GM12878 (cell line): Measurements from ENCODE around the gene ASMTL. TPM values are rescaled to one million over a fixed set of nuclear protein-coding genes. Genes with fewer than 3 reads are reported as not detected.

ENCODE experiments used
- ATAC-seq: fragments of 200-7000 bp; cut with Tn5 transposase; 3 replicates; pipeline ENCODE4 v1.9.1; 2020; ENCODE audit warnings: mild to moderate bottlenecking, moderate library complexity
- BruUV-seq: library from RNA; stranded (reverse); fragments of 400-500 nt; replicated peaks from 2 replicates; lab custom pipeline; 2021; lab: Mats Ljungman, UMichigan
- CTCF ChIA-PET: fragments of 300-600 bp; sonication (Branson Sonifier 250); formaldehyde crosslinking; extraction: SDS; loops from one replicate; lab custom pipeline; 2021; ENCODE audit warnings: inconsistent platforms; lab: Yijun Ruan, JAX
- POLR2A ChIA-PET: fragments of 350-600 bp; formaldehyde crosslinking; extraction: SDS; loops from one replicate; lab custom pipeline; 2021; ENCODE audit warnings: inconsistent platforms; lab: Charles Lee
- RAD21 ChIA-PET: fragments of 300-600 bp; sonication (Branson Sonifier 250); formaldehyde crosslinking; loops from one replicate; lab custom pipeline; 2023; ENCODE audit warnings: antibody characterized with exemption; ENCODE audit not compliant: unreplicated experiment; lab: Charles Lee
- SMC1A ChIA-PET: fragments of 300-600 bp; sonication (Branson Sonifier 250); formaldehyde crosslinking; loops from one replicate; lab custom pipeline; 2023; ENCODE audit not compliant: unreplicated experiment, uncharacterized antibody; lab: Charles Lee
- DNase-seq: peaks from one replicate; pipeline ENCODE4 v3.0.0-alpha.2; 2011; ENCODE audit warnings: low read depth, low spot score
- FAIRE-seq: peaks from 3 replicates; lab custom pipeline; 2011; peaks lifted over from hg19 to GRCh38; lab: Jason Lieb, UNC
- H2AFZ ChIP-seq: 2 replicates; pipeline ENCODE4 v1.6.0; 2011; ENCODE audit warnings: low read depth, low read length, control low read depth; ENCODE audit not compliant: control insufficient read depth
- H3K27ac ChIP-seq: 2 replicates; pipeline ENCODE4 v1.5.1; 2011; ENCODE audit warnings: control low read depth; ENCODE audit not compliant: control insufficient read depth, insufficient read depth
- H3K27me3 ChIP-seq, 2 experiments: replicated peaks in 1 of 2; 2 replicates each; pipeline versions ENCODE4 v1.6.0 to v1.6.1; 2011; ENCODE audit warnings: low read length in 1 of 2; ENCODE audit not compliant: control insufficient read depth in 2 of 2, insufficient read depth in 2 of 2
- H3K36me3 ChIP-seq, 2 experiments: 2 replicates each; pipeline ENCODE4 v1.5.1; 2011; ENCODE audit warnings: low read length in 1 of 2; ENCODE audit not compliant: control insufficient read depth in 2 of 2, insufficient read depth in 2 of 2
- H3K4me1 ChIP-seq: 2 replicates; pipeline ENCODE4 v1.6.1; 2011; ENCODE audit warnings: mild to moderate bottlenecking, low read length, moderate library complexity, mixed read lengths; ENCODE audit not compliant: control insufficient read depth, insufficient read depth
- H3K4me2 ChIP-seq: 2 replicates; pipeline ENCODE4 v1.6.0; 2011; ENCODE audit warnings: control low read depth; ENCODE audit not compliant: control insufficient read depth, insufficient read depth
- H3K4me3 ChIP-seq: fragments of 200-600 bp; sonication (generic); 2 replicates; pipeline ENCODE4 v1.5.1; 2016
- H3K79me2 ChIP-seq: 2 replicates; pipeline ENCODE4 v1.6.0; 2011; ENCODE audit warnings: low read length; ENCODE audit not compliant: control insufficient read depth, insufficient read depth
- H3K9ac ChIP-seq: 2 replicates; pipeline ENCODE4 v1.8.0; 2011; ENCODE audit warnings: low read length, control low read depth, mixed read lengths; ENCODE audit not compliant: control insufficient read depth, insufficient read depth
- H3K9me3 ChIP-seq: replicated peaks from 3 replicates; pipeline ENCODE4 v1.5.1; 2011; ENCODE audit warnings: mild to moderate bottlenecking, low read length; ENCODE audit not compliant: control insufficient read depth, insufficient read depth
- H4K20me1 ChIP-seq: 2 replicates; pipeline ENCODE4 v1.6.0; 2011; ENCODE audit not compliant: control insufficient read depth, insufficient read depth
- BHLHE40 ChIP-seq, 2 experiments: fragments of 450-650 bp in 1 of 2; IDR thresholded peaks; 2 replicates each; pipeline ENCODE4 v1.6.1; 2011 to 2017; ENCODE audit warnings: low read depth in 2 of 2, borderline replicate concordance in 1 of 2, improper control_type of control experiment in 1 of 2, low read length in 1 of 2, mild to moderate bottlenecking in 1 of 2
- EED ChIP-seq: sonication (generic); IDR thresholded peaks from 2 replicates; pipeline ENCODE4 v1.6.1; 2016; ENCODE audit warnings: antibody characterized with exemption, low read depth
- EGR1 ChIP-seq, 2 experiments: IDR thresholded peaks; 1 replicate in 1 of 2; 2 replicates in 1 of 2; pipeline ENCODE4 v1.6.1; 2011 to 2012; ENCODE audit warnings: low read depth in 2 of 2, low read length in 2 of 2, borderline replicate concordance in 1 of 2, mild to moderate bottlenecking in 1 of 2, moderate library complexity in 1 of 2
- PAX8 ChIP-seq: fragments of 450-650 bp; IDR thresholded peaks from 2 replicates; pipeline ENCODE4 v1.6.1; 2017; ENCODE audit warnings: mild to moderate bottlenecking, moderate library complexity
- POLR2AphosphoS5 ChIP-seq: IDR thresholded peaks from 2 replicates; pipeline ENCODE4 v1.6.1; 2011; ENCODE audit warnings: mild to moderate bottlenecking, low read length, inconsistent platforms
- RFX5 ChIP-seq: IDR thresholded peaks from 2 replicates; pipeline ENCODE4 v1.6.1; 2011; ENCODE audit warnings: low read depth, low read length, improper control_type of control experiment
- SMAD1 ChIP-seq: fragments of 450-650 bp; IDR thresholded peaks from 2 replicates; pipeline ENCODE4 v1.6.1; 2018; ENCODE audit warnings: mild to moderate bottlenecking, low read depth; ENCODE audit not compliant: partially characterized antibody
- SMARCA5 ChIP-seq: fragments of 450-650 bp; IDR thresholded peaks from 2 replicates; pipeline ENCODE4 v1.6.1; 2017; ENCODE audit warnings: mild to moderate bottlenecking
- SMC3 ChIP-seq: IDR thresholded peaks from 2 replicates; pipeline ENCODE4 v1.6.1; 2011; ENCODE audit warnings: low read length, improper control_type of control experiment, borderline replicate concordance
- SREBF2 ChIP-seq: IDR thresholded peaks from 2 replicates; pipeline ENCODE4 v1.6.1; 2012; ENCODE audit warnings: mild to moderate bottlenecking, low read length
- SRF ChIP-seq, 2 experiments: IDR thresholded peaks; 2 replicates each; pipeline ENCODE4 v1.6.1; 2011; ENCODE audit warnings: low read depth in 2 of 2, low read length in 2 of 2, mild to moderate bottlenecking in 1 of 2, moderate library complexity in 1 of 2
- SUZ12 ChIP-seq: fragments of 200-600 bp; sonication (generic); IDR thresholded peaks from one replicate; pipeline ENCODE4 v1.6.1; 2018; ENCODE audit warnings: antibody characterized with exemption, mild to moderate bottlenecking; ENCODE audit not compliant: unreplicated experiment
- ZBTB11 ChIP-seq: fragments of 450-650 bp; formaldehyde crosslinking; IDR thresholded peaks from 2 replicates; pipeline ENCODE4 v1.5.0; 2022; ENCODE audit warnings: mild to moderate bottlenecking, missing genetic modification characterization
- ZBTB4 ChIP-seq: fragments of 450-650 bp; formaldehyde crosslinking; IDR thresholded peaks from 2 replicates; pipeline ENCODE4 v1.4.0; 2022; ENCODE audit warnings: mild to moderate bottlenecking, moderate library complexity
- ZNF217 ChIP-seq: fragments of 450-650 bp; IDR thresholded peaks from 2 replicates; pipeline ENCODE4 v1.6.1; 2017; ENCODE audit warnings: antibody characterized with exemption, mild to moderate bottlenecking
- WGBS: methylation state at CpG from one replicate; pipeline ENCODE4 v1.1.6; 2016; ENCODE audit warnings: low lambda C conversion rate; ENCODE audit not compliant: insufficient replicate concordance, insufficient coverage; ENCODE audit errors: missing lambda C conversion rate; 5-methylcytosine and 5-hydroxymethylcytosine counted together
- in situ Hi-C: fragments of 300-500 bp; cut with MboI; formaldehyde crosslinking; loops from 9 replicates; pipeline ENCODE4 v1.14.3; 2018; ENCODE audit warnings: mixed read lengths
- intact Hi-C: fragments of 100-400 bp; cut with micrococcal nuclease; formaldehyde crosslinking; loops from one replicate; pipeline ENCODE4 v1.14.2; 2022; ENCODE audit not compliant: unreplicated experiment
- polyA plus RNA-seq, 11 experiments: library from polyadenylated mRNA; depleted of rRNA in 4 of 11; unstranded in 6 of 11; stranded (reverse) in 5 of 11; fragments of >200 nt; fragmentation: Nextera tagmentation in 4 of 11; fragmentation: Illumina TruSeq in 1 of 11; extraction: Ambion mirVana in 4 of 11; extraction: Trizol in 1 of 11; gene quantifications; 1 replicate in 1 of 11; 2 replicates in 10 of 11; pipeline versions ENCODE4 v1.2.1 to v1.2.3, GENCODE V29; 2011 to 2016; ENCODE audit warnings: inconsistent platforms in 2 of 11, missing spikeins in 2 of 11, low read depth in 1 of 11
- total RNA-seq, 4 experiments: library from RNA; depleted of rRNA in 3 of 4; stranded (reverse); fragments of >200 nt in 3 of 4; fragmentation: Illumina TruSeq in 1 of 4; extraction: Trizol in 1 of 4; gene quantifications; 2 replicates each; pipeline versions ENCODE4 v1.2.1 to v1.2.3, GENCODE V29; 2013 to 2021
- TF ChIP-seq, protein P1 (sequence below): fragments of 450-650 bp; IDR thresholded peaks from 2 replicates; pipeline ENCODE4 v1.6.1; 2016; ENCODE audit warnings: mild to moderate bottlenecking
- TF ChIP-seq, protein P2 (sequence below): fragments of 450-650 bp; IDR thresholded peaks from 2 replicates; pipeline ENCODE4 v1.6.1; 2014; ENCODE audit warnings: mild to moderate bottlenecking

Gene ASMTL
- total and polyA plus RNA-seq, 10 of the 15 experiments (the other 5 are each of a cell fraction or from before 2014, with no cell fraction given): 1.6 to 51.9 (median 32.1) TPM

DNA sequence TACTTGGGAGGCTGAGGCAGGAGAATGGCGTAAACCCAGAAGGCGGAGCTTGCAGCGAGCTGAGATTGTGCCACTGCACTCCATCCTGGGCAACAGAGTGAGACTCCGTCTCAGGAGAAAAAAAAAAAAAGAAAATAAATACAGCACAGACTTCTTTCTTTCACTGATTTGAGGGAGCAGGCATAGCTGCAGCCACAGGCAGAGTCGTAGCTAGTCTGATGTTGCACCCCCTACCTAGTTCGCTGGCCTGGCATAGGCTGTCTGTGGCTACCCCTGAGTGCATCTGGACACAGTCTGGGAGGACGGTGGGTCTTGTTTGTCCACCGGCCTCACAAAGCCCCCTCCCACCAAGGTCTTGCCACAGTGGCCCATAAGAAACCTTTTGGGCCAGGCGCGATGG lies 94.7 kb downstream of the ASMTL start:
- POLR2A ChIA-PET: no interaction called here
- FAIRE-seq (no peak), DNase-seq (no peak), ATAC-seq (no peak)
- no peaks in the 10 kb centered on the region for H3K27me3 ChIP-seq
- no peaks in the 10 kb centered on the region; the same call in 2 of the 3 replicates for H3K9me3 ChIP-seq
- intact Hi-C loops: no loop called here
- peaks cover 2 to 3% of the 10 kb centered on the region in 2 experiments; a peak in 3 of 4 replicates for H3K36me3 ChIP-seq
- H3K9ac ChIP-seq: no peak overlapping the region
- SMC1A ChIA-PET: no interaction called here
- in situ Hi-C loops: no loop called here
- CTCF ChIA-PET: no interaction called here
- H3K4me2 ChIP-seq: no peak overlapping the region
- no peaks in the 10 kb centered on the region for H3K4me1 ChIP-seq
- no peak overlapping the region for H2AFZ ChIP-seq
- RAD21 ChIA-PET: no interaction called here
- H3K4me3 ChIP-seq: no peak overlapping the region
- no peak overlapping the region for H3K27ac ChIP-seq
- no peaks in the 10 kb centered on the region for H4K20me1 ChIP-seq
- no TSS peak for BruUV-seq
- H3K79me2 ChIP-seq: no peaks in the 10 kb centered on the region
- 97% methylated on average over 9 of the region's 10 CpGs for WGBS
- TF ChIP-seq SREBF2: no peak
- TF ChIP-seq, protein P1, sequence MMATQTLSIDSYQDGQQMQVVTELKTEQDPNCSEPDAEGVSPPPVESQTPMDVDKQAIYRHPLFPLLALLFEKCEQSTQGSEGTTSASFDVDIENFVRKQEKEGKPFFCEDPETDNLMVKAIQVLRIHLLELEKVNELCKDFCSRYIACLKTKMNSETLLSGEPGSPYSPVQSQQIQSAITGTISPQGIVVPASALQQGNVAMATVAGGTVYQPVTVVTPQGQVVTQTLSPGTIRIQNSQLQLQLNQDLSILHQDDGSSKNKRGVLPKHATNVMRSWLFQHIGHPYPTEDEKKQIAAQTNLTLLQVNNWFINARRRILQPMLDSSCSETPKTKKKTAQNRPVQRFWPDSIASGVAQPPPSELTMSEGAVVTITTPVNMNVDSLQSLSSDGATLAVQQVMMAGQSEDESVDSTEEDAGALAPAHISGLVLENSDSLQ: no peak
- TF ChIP-seq SMARCA5: no peak
- TF ChIP-seq RFX5: no peak
- TF ChIP-seq EGR1 (IDR thresholded peaks at IDR 0.05; ENCODE audit: borderline replicate concordance in 1 of 2, low read depth in 2 of 2, low read length in 2 of 2): no peak
- no peak for TF ChIP-seq BHLHE40 (IDR thresholded peaks at IDR 0.05; ENCODE audit: borderline replicate concordance in 1 of 2, low read depth in 2 of 2, low read length in 1 of 2)
- TF ChIP-seq POLR2AphosphoS5: no peak
- TF ChIP-seq, protein P2, sequence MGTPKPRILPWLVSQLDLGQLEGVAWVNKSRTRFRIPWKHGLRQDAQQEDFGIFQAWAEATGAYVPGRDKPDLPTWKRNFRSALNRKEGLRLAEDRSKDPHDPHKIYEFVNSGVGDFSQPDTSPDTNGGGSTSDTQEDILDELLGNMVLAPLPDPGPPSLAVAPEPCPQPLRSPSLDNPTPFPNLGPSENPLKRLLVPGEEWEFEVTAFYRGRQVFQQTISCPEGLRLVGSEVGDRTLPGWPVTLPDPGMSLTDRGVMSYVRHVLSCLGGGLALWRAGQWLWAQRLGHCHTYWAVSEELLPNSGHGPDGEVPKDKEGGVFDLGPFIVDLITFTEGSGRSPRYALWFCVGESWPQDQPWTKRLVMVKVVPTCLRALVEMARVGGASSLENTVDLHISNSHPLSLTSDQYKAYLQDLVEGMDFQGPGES: no peak
- no peak for TF ChIP-seq SRF (IDR thresholded peaks at IDR 0.05; ENCODE audit: low read depth in 2 of 2, low read length in 2 of 2)
- no peak for TF ChIP-seq PAX8
- TF ChIP-seq EED: no peak
- no peak for TF ChIP-seq ZBTB11 (CRISPR knock-in tag)
- no peak for TF ChIP-seq SMC3
- TF ChIP-seq ZNF217: no peak
- TF ChIP-seq ZBTB4: no peak
- no peak for TF ChIP-seq SUZ12
- no peak for TF ChIP-seq SMAD1
